ENCODE data around the gene TRMT10B. TPM values are rescaled to one million over a fixed set of nuclear protein-coding genes. Genes with fewer than 3 reads are reported as not detected.

Gene TRMT10B
- total RNA-seq, 3 donors from 2014 or later = 7.2 to 14.8 (median 10.4) TPM

DNA sequence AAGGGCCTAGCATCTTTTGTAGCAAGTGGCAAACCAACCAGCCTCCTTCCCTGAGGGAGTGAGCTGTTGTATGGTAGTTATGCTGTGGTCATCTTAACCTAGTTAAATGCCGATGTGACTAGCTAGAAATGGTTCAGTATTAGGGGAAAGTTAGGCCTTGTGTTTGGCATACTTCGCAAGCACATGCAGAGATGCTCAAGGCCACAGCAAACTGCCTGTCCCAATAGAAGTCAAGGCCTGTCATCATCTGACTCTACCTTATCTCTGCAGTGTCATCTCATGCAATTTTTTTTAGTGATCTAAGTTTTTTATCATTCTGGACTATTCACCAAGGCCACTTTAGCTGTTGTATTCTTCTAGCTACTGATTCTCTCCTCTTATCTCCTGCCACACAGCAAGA lies 36.5 kb downstream of the TRMT10B start:
- H3K9me3 ChIP-seq = no peaks in the 10 kb centered on the region
- intact Hi-C loops (cut with DNase I, micrococcal nuclease) = no loop called here
- peaks cover 4% of the 10 kb centered on the region for H3K4me1 ChIP-seq (ENCODE audit: low read depth)
- no peaks in the 10 kb centered on the region for H3K36me3 ChIP-seq (ENCODE audit: low read depth)
- DNase-seq = no peak
- no peak for ATAC-seq
- H3K4me3 ChIP-seq = no peak overlapping the region
- no peak for TF ChIP-seq CTCF (IDR thresholded peaks at IDR 0.05)

GRCh38 chr9:37792122-37792521 lies 38.5 kb downstream of the TRMT10B start:
- intact Hi-C loops (cut with DNase I, micrococcal nuclease) = no loop called here
- Histone ChIP-seq H3K36me3 (ENCODE audit: low read depth) (no peaks in the 10 kb centered on the region), H3K9me3 (no peaks in the 10 kb centered on the region), H3K4me3 (no peak overlapping the region), H3K4me1 (ENCODE audit: low read depth) (no peaks in the 10 kb centered on the region)
- DNase-seq = no peak
- no peak for ATAC-seq
- no peak for TF ChIP-seq CTCF (IDR thresholded peaks at IDR 0.05)

DNA sequence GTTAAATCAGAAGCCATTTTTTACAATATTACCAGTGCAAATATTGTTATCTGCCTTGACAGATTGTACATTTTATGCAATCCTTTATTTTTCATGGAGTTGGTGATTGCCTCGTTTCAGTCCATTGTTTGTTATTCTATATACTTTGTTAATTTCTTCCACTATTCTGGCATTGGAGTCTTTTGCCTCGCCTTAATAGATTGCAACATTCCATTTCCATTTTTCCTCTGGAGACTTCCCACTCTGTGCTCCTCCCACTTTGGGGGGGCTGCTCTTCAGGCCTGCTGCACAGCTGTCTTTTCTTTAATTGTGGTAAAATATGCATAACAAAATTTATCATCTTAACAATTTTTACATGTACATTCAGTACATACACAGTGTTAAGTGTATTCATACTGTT lies 42.6 kb downstream of the TRMT10B start:
- ATAC-seq (no peak), DNase-seq (no peak)
- Histone ChIP-seq H3K4me3 (no peak overlapping the region), H3K4me1 (ENCODE audit: low read depth) (peaks cover 6% of the 10 kb centered on the region), H3K9me3 (no peaks in the 10 kb centered on the region), H3K36me3 (ENCODE audit: low read depth) (no peaks in the 10 kb centered on the region)
- intact Hi-C loops (cut with DNase I, micrococcal nuclease) = no loop called here
- TF ChIP-seq CTCF (IDR thresholded peaks at IDR 0.05) = no peak

GRCh38 chr9:37798677-37799076 lies 45.1 kb downstream of the TRMT10B start:
- no peak for DNase-seq
- Histone ChIP-seq H3K36me3 (ENCODE audit: low read depth) (no peaks in the 10 kb centered on the region), H3K4me1 (ENCODE audit: low read depth) (peaks cover 17% of the 10 kb centered on the region), H3K4me3 (no peak overlapping the region), H3K9me3 (no peaks in the 10 kb centered on the region)
- ATAC-seq = no peak
- intact Hi-C loops (cut with DNase I, micrococcal nuclease) = no loop called here
- no peak for TF ChIP-seq CTCF (IDR thresholded peaks at IDR 0.05)

- Histone ChIP-seq H3K36me3 (ENCODE audit: low read depth) (no peaks in the 10 kb centered on the region), H3K9me3 (no peaks in the 10 kb centered on the region), H3K4me1 (ENCODE audit: low read depth) (peaks cover 17% of the 10 kb centered on the region), H3K4me3 (peak within 1 kb of the TSS; percentile 79)
- ATAC-seq (peak; percentile 97), DNase-seq (peak; percentile 88 to 93 (median 91))
- TF ChIP-seq CTCF (IDR thresholded peaks at IDR 0.05) = no peak
- intact Hi-C loops (cut with DNase I, micrococcal nuclease) = no loop called here
These were observed 47.2 kb downstream of the TRMT10B start, which contains the start of gene DCAF10 for GRCh38 chr9:37800631-37801286. Gene DCAF10 (plus strand): TSS chr9:37800797. CDS start chr9:37800867, 70 bp downstream.
